ENCODE results near the gene HBE1.
"Not testable (repeated sequence)": the region's sequence is repeated elsewhere in the genome, so short reads cannot be mapped to it uniquely, and the experiment has no call there.

The HBE1 gene

DNA sequence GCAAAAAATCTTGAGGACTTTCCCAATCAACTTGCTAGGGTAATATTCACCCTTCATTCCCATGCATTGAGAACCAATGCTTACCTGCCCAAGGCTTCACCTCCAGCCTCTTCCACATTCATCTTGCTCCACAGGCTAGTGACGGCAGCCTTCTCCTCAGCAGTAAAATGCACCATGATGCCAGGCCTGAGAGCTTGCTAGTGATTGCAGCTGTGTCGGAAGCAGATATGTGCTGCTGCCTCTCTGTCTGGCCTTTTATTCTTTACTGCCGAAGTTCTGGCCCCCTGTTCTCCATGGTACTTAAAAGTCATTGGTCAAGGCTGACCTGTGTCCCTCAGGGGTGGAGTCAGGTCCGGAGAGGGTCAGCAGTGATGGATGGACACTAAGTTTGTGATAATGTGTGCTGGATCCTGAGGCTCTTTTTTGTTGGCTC lies at the start of gene HBE1:
HBE1 (minus strand) TSS at position 231 of the 433 bp plus-strand sequence; CDS start at position 176, 55 bp downstream.
- DNase-seq (ENCODE audit: low read depth in 2 of 2) = no peak

- no peak for DNase-seq (ENCODE audit: low read depth in 2 of 2)
Measured at GRCh38 chr11:5317292-5317691, 47.5 kb upstream of the HBE1 start.

DNA sequence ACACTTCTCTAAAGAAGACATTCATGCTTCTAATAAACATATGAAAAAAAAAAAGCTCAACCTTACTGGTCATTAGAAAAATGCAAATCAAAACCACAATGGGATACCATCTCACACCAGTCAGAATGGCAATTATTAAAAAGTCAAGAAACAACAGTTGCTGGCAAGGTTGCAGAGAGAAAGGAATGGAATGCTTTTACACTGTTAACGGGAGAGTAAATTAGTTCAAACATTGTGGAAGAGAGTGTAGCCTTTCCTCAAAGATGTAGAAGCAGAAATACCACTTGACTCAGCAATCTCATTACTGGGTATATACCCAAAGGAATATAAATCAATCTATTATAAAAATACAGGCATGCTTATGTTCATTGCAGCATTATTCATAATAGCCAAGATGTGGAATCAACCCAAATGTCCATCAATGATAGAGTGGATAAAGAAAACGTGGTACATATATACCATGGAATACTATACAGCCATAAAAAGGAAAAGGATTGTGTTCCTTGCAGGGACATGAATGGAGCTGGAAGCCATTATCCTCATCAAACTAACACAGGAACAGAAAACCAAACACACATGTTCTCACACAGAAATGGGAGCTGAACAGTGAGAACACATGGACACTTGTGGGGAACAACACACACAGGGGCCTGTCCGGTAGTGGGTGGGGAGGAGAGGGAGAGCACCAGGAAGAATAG lies 43.7 kb upstream of the HBE1 start:
- DNase-seq (ENCODE audit: low read depth in 2 of 2) = not testable (repeated sequence)

- no peak for DNase-seq (ENCODE audit: low read depth in 2 of 2)
Measured at GRCh38 chr11:5310423-5310822, 40.7 kb upstream of the HBE1 start.

GRCh38 chr11:5307256-5308019 lies 37.7 kb upstream of the HBE1 start:
- DNase-seq (ENCODE audit: low read depth in 2 of 2) = no peak

- no peak for DNase-seq (ENCODE audit: low read depth in 2 of 2)
Measured at GRCh38 chr11:5304046-5304445, 34.3 kb upstream of the HBE1 start.

GRCh38 chr11:5303626-5304025 lies 33.9 kb upstream of the HBE1 start:
- no peak for DNase-seq (ENCODE audit: low read depth in 2 of 2)

- no peak for DNase-seq (ENCODE audit: low read depth in 2 of 2)
Measured at GRCh38 chr11:5301846-5302245, 32.1 kb upstream of the HBE1 start, which contains the start of gene OR51B4. OR51B4 (minus strand) TSS chr11:5301946; CDS start chr11:5301946, 0 bp downstream.

DNA sequence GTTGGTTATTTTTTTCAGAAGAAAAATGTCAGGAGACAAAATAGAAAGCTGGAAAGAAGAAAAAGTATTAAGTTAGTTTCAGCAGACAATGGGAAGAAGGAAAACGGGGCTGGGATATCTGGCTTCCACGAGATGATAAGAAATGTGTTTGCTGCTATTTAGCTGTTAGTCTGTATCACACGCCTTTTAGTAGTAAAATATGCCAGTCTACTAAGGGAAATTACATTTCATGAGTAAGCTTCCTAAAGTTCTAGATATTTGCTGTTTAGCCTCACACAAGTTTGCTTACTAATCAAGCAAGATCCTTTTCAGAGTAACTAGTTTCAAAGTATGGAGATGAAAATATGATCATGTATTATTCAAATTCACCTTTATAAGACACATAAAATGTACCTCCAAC lies 30.5 kb upstream of the HBE1 start:
- no peak for DNase-seq (ENCODE audit: low read depth in 2 of 2)

GRCh38 chr11:5298451-5298850 lies 28.7 kb upstream of the HBE1 start:
- DNase-seq (ENCODE audit: low read depth in 2 of 2) = no peak

GRCh38 chr11:5297721-5298323 lies 28.1 kb upstream of the HBE1 start:
- DNase-seq (ENCODE audit: low read depth in 2 of 2) = no peak

DNA sequence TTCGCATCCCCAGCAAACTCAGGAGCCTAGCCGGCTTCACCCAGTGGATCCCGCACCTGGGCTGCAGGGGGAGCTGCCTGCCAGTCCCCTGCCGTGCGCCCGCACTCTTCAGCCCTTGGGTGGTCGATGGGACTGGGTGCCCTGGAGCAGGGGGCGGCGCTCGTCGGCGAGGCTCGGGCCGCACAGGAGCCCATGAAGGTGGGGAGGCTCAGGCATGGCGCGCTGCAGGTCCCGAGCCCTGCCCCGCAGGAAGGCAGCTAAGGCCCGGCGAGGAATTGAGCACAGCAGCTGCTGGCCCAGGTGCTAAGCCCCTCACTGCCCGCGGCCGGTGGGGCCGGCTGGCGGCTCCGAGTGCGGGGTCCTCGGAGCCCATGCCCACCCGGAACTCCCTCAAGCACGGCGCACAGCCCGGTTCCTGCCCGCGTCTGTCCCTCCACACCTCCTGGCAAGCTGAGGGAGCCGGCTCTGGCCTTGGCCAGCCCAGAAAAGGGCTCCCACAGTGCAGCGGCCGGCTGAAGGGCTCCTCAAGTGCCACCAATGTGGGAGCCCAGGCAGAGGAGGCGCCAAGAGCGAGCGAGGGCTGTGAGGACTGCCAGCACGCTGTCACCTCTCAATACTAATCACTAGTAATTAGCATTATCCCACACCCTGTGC lies 24.7 kb upstream of the HBE1 start:
- DNase-seq (ENCODE audit: low read depth in 2 of 2) = not testable (repeated sequence)

DNA sequence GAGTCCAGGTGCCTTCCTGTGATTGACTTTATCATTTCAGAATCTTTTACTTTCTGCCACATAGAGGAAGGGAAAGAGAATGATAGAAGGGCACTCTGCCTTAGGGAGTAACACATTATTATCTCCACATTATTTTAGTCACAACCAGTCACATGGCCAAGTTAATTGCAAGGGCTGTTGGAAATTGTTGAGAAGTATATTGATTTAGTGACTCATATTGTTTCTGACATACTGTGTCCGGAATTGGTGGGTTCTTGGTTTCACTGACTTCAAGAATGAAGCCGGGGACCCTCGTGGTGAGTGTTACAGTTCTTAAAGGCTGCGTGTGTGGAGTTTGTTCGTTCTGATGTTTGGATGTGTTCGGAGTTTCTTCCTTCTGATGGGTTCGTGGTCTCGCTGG lies 23.3 kb upstream of the HBE1 start:
- DNase-seq (ENCODE audit: low read depth in 2 of 2) = no peak

GRCh38 chr11:5291207-5291838 lies 21.6 kb upstream of the HBE1 start:
- DNase-seq (ENCODE audit: low read depth in 2 of 2) = no peak

DNA sequence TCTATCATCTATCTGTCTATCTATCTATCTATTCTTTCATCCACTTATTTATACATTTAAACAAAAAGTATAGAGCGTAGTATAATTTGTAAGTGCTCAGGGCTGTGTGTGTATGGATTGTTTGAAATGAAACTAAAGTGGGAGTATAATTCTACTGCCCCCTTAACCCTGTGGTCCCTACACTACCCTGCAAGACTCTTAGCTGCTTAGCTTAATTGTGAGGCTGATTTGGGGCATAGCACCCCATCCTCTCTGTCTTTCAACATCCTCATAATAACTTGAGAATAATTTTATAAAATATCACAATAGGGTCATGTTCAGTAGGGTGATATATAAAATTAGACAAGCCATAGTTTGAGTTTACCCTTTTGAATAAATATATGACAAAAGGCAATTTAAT lies 20.4 kb upstream of the HBE1 start:
- DNase-seq (ENCODE audit: low read depth in 2 of 2) = no peak

DNA sequence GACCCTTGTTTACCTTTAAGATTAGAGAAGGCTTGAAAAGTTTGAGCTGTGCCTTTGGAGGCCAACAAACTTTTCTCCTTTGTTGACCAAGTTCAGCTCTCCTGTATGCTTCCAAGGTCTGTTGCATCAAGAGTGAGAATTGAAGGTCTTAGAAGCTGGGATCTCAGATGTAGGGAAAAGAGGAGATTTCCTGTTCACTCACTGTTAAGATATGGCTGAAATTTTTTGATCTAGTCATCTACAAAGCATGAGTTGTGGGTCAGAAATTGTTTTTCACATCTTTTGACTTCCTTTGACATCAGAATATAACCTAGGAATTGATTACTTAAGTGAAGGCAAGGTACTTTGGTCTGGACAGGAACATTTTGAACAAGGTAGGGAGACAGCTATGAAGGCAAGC lies 20.0 kb upstream of the HBE1 start:
- DNase-seq (ENCODE audit: low read depth in 2 of 2) = no peak

DNA sequence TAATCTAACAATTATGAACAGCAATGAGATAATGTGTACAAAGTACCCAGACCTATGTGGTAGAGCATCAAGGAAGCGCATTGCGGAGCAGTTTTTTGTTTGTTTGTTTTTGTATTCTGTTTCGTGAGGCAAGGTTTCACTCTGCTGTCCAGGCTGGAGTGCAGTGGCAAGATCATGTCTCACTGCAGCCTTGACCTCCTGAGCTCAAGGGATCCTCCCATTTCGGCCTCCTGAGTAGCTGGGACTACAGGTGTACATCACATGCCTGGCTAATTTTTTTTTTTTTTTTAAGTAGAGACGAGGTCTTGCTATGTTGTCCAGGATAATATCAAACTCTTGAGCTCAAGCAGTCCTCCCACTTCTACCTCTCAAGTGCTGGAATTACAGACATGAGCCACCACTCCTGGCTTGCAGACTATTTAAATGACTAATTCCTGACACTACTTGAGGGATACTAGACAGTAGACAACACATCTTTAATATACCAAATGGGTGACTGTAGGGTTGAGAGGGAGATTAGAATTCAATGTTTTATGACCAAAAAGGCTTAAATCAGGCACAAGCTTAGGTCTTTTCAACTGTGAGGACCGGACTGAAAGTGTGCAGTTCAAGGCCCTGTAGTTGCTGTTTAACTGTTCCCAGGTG lies 19.3 kb upstream of the HBE1 start:
- no peak for DNase-seq (ENCODE audit: low read depth in 2 of 2)

- no peak for DNase-seq (ENCODE audit: low read depth in 2 of 2)
Measured at GRCh38 chr11:5288108-5288905, 18.6 kb upstream of the HBE1 start.

- DNase-seq (ENCODE audit: low read depth in 2 of 2) = no peak
Measured at GRCh38 chr11:5286901-5287300, 17.2 kb upstream of the HBE1 start.

DNA sequence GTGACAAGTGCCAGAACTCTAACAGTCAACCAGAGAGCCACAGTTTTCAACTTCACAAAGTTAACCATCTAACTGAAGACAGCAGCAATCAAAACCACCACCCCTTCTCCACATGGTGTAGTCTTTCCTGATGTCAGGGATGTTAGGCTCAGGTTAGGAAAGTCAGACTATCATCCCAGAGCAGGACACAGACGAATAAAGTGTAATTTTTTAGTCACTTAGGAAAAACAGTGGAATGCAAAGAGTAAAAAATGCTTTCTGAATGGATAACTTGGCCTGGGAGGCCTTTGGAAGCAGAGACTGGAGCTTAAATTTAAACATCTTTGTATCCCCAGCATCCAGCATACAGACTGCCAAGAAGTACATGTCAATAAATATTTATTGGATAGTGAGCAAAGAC lies 16.6 kb upstream of the HBE1 start:
- no peak for DNase-seq (ENCODE audit: low read depth in 2 of 2)
